HCT116 (cell line): Measurements from ENCODE around the gene KSR2. TPM values are rescaled to one million over a fixed set of nuclear protein-coding genes. Genes with fewer than 3 reads are reported as not detected.
"Not testable (repeated sequence)": the region's sequence is repeated elsewhere in the genome, so short reads cannot be mapped to it uniquely, and the experiment has no call there.

Experiments
- ATAC-seq: fragments of 200-7000 bp; cut with Tn5 transposase; 2 replicates; pipeline ENCODE4 v1.9.1; 2020; ENCODE audit warnings: mild to moderate bottlenecking, moderate library complexity
- BruUV-seq: library from RNA; stranded (reverse); fragments of 400-500 nt; replicated peaks from 2 replicates; lab custom pipeline; 2021; lab: Mats Ljungman, UMichigan
- CTCF ChIA-PET: fragments of 300-600 bp; sonication (Branson Sonifier 250); formaldehyde crosslinking; loops from one replicate; lab custom pipeline; 2021; ENCODE audit warnings: antibody characterized with exemption; lab: Charles Lee
- POLR2A ChIA-PET: fragments of 300-600, 350-600 bp; sonication (Branson Sonifier 250); formaldehyde crosslinking; loops from one replicate; lab custom pipeline; 2021; ENCODE audit warnings: antibody characterized with exemption; lab: Charles Lee
- RAD21 ChIA-PET, 2 experiments: fragments of 300-600 bp; sonication (Branson Sonifier 250); formaldehyde crosslinking; loops; one replicate each; lab custom pipeline; 2023; ENCODE audit warnings: low total read pairs in 2 of 2; ENCODE audit not compliant: uncharacterized antibody in 2 of 2, unreplicated experiment in 2 of 2, low non-redundant PET in 1 of 2; lab: Charles Lee
- DNase-seq: peaks from one replicate; pipeline ENCODE4 v3.0.0-alpha.2; 2010; ENCODE audit warnings: low read depth, low spot score
- H2AFZ ChIP-seq: fragments of 200-600 bp; shearing (Covaris generic), sonication (generic); 2 replicates; pipeline ENCODE4 v1.6.1; 2017; ENCODE audit warnings: low read depth, mixed run types, mixed read lengths, antibody characterized with exemption, low read length; ENCODE audit not compliant: poor library complexity, severe bottlenecking
- H3K27ac ChIP-seq: 2 replicates; pipeline ENCODE4 v1.5.1; 2012; ENCODE audit warnings: low read depth, low read length
- H3K27me3 ChIP-seq: fragments of 200-600 bp; sonication (generic); 2 replicates; pipeline ENCODE4 v1.6.1; 2016; ENCODE audit warnings: mixed run types, low read length, mixed read lengths; ENCODE audit not compliant: insufficient read depth
- H3K36me3 ChIP-seq, 2 experiments: fragments of 200-500 bp in 1 of 2; fragments of 200-600 bp in 1 of 2; sonication (Bioruptor generic) in 1 of 2; sonication (generic) in 1 of 2; 2 replicates each; pipeline versions ENCODE4 v1.5.1 to v1.6.1; 2014 to 2016; ENCODE audit warnings: low read length in 2 of 2, inconsistent platforms in 1 of 2, mixed read lengths in 1 of 2, mixed run types in 1 of 2; ENCODE audit not compliant: insufficient read depth in 2 of 2, control insufficient read depth in 1 of 2
- H3K4me1 ChIP-seq, 2 experiments: fragments of 200-600 bp in 1 of 2; sonication (generic) in 1 of 2; 2 replicates each; pipeline versions ENCODE4 v1.5.1 to v1.6.1; 2012 to 2017; ENCODE audit warnings: low read length in 2 of 2, inconsistent platforms in 1 of 2, mild to moderate bottlenecking in 1 of 2, mixed read lengths in 1 of 2, mixed run types in 1 of 2, moderate library complexity in 1 of 2; ENCODE audit not compliant: insufficient read depth in 2 of 2, control insufficient read depth in 1 of 2
- H3K4me2 ChIP-seq: fragments of 200-600 bp; sonication (generic); 2 replicates; pipeline ENCODE4 v1.6.1; 2017; ENCODE audit warnings: mixed run types, low read length, mixed read lengths
- H3K4me3 ChIP-seq, 2 experiments: fragments of 200-600 bp in 1 of 2; sonication (generic) in 1 of 2; replicated peaks in 1 of 2; 2 replicates each; pipeline ENCODE4 v1.5.1; 2011 to 2016; ENCODE audit warnings: low read length in 2 of 2, control low read depth in 1 of 2, low read depth in 1 of 2, mild to moderate bottlenecking in 1 of 2, mixed read lengths in 1 of 2, mixed run types in 1 of 2
- H3K79me2 ChIP-seq: fragments of 200-600 bp; sonication (generic); 2 replicates; pipeline ENCODE4 v1.6.1; 2017; ENCODE audit warnings: mild to moderate bottlenecking, mixed run types, low read length, moderate library complexity, mixed read lengths; ENCODE audit not compliant: insufficient read depth
- H3K9ac ChIP-seq: fragments of 200-600 bp; sonication (generic); 2 replicates; pipeline ENCODE4 v1.6.1; 2016; ENCODE audit warnings: low read length, mixed read lengths
- H3K9me2 ChIP-seq: fragments of 200-600 bp; sonication (generic), shearing (Covaris generic); 2 replicates; pipeline ENCODE4 v1.6.1; 2017; ENCODE audit warnings: mixed run types, mild to moderate bottlenecking, moderate library complexity; ENCODE audit not compliant: insufficient read depth
- H3K9me3 ChIP-seq, 2 experiments: fragments of 200-500 bp in 1 of 2; fragments of 200-600 bp in 1 of 2; sonication (Bioruptor generic) in 1 of 2; sonication (generic) in 1 of 2; 2 replicates each; pipeline ENCODE4 v1.6.1; 2014 to 2017; ENCODE audit warnings: low read length in 2 of 2, mixed read lengths in 2 of 2, inconsistent platforms in 1 of 2, low read depth in 1 of 2, mild to moderate bottlenecking in 1 of 2, mixed run types in 1 of 2, moderate library complexity in 1 of 2; ENCODE audit not compliant: control insufficient read depth in 1 of 2, insufficient read depth in 1 of 2
- H4K20me1 ChIP-seq: fragments of 200-600 bp; sonication (generic), shearing (Covaris generic); 2 replicates; pipeline ENCODE4 v1.6.1; 2017; ENCODE audit warnings: mixed run types, mild to moderate bottlenecking, moderate library complexity; ENCODE audit not compliant: insufficient read depth
- CBX3 ChIP-seq: IDR thresholded peaks from 2 replicates; pipeline ENCODE4 v1.6.1; 2012; ENCODE audit warnings: low read depth
- ELF1 ChIP-seq: IDR thresholded peaks from 2 replicates; pipeline ENCODE4 v1.6.1; 2012; ENCODE audit warnings: low read depth, borderline replicate concordance
- EZH2phosphoT487 ChIP-seq: fragments of 200-600 bp; IDR thresholded peaks from 2 replicates; pipeline ENCODE4 v1.6.1; 2018; ENCODE audit warnings: antibody characterized with exemption, borderline replicate concordance
- FOSL1 ChIP-seq: IDR thresholded peaks from 2 replicates; pipeline ENCODE4 v1.6.1; 2012; ENCODE audit warnings: low read depth
- JUND ChIP-seq: IDR thresholded peaks from 2 replicates; pipeline ENCODE4 v1.6.1; 2012
- RAD21 ChIP-seq: IDR thresholded peaks from 2 replicates; pipeline ENCODE4 v1.6.1; 2012; ENCODE audit warnings: low read depth, mild to moderate bottlenecking
- YY1 ChIP-seq: IDR thresholded peaks from 2 replicates; pipeline ENCODE4 v1.6.1; 2011; ENCODE audit warnings: low read length, low read depth, moderate library complexity, mild to moderate bottlenecking; ENCODE audit not compliant: insufficient replicate concordance; ENCODE audit errors: extremely low read depth
- ZFX ChIP-seq: fragments of 450-650 bp; IDR thresholded peaks from 2 replicates; pipeline ENCODE4 v1.6.1; 2017
- ZNF274 ChIP-seq: fragments of 200-500 bp; sonication (Bioruptor generic); IDR thresholded peaks from 2 replicates; pipeline ENCODE4 v1.6.1; 2014; ENCODE audit warnings: mild to moderate bottlenecking, low read depth, low read length, inconsistent platforms
- intact Hi-C: fragments of 100-400 bp; cut with micrococcal nuclease; formaldehyde crosslinking; loops from 2 replicates; pipeline ENCODE4 v1.10.0; 2022
- total RNA-seq: library from RNA; stranded (reverse); gene quantifications from one replicate; pipeline ENCODE4 v1.2.1, GENCODE V29; 2021; ENCODE audit not compliant: unreplicated experiment
- TF ChIP-seq, protein P1 (sequence below): IDR thresholded peaks from 2 replicates; pipeline ENCODE4 v1.6.1; 2011; ENCODE audit warnings: mild to moderate bottlenecking, low read length, moderate library complexity; ENCODE audit not compliant: insufficient replicate concordance; ENCODE audit errors: extremely low read depth
- TF ChIP-seq, protein P2 (sequence below): IDR thresholded peaks from 2 replicates; pipeline ENCODE4 v1.6.1; 2012

KSR2 gene
- total RNA-seq, 1 experiment from 2014 or later, result 10.1 TPM

GRCh38 chr12:117629454-117629853, 339.3 kb downstream of the KSR2 start:
- TF ChIP-seq YY1 (no peak), ZFX (no peak), FOSL1 (no peak), RAD21 (no peak), ELF1 (no peak), CBX3 (no peak), JUND (no peak), ZNF274 (no peak), EZH2phosphoT487 (no peak)
- TF ChIP-seq, protein P1, sequence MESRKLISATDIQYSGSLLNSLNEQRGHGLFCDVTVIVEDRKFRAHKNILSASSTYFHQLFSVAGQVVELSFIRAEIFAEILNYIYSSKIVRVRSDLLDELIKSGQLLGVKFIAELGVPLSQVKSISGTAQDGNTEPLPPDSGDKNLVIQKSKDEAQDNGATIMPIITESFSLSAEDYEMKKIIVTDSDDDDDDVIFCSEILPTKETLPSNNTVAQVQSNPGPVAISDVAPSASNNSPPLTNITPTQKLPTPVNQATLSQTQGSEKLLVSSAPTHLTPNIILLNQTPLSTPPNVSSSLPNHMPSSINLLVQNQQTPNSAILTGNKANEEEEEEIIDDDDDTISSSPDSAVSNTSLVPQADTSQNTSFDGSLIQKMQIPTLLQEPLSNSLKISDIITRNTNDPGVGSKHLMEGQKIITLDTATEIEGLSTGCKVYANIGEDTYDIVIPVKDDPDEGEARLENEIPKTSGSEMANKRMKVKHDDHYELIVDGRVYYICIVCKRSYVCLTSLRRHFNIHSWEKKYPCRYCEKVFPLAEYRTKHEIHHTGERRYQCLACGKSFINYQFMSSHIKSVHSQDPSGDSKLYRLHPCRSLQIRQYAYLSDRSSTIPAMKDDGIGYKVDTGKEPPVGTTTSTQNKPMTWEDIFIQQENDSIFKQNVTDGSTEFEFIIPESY, result no peak
- TF ChIP-seq, protein P2, sequence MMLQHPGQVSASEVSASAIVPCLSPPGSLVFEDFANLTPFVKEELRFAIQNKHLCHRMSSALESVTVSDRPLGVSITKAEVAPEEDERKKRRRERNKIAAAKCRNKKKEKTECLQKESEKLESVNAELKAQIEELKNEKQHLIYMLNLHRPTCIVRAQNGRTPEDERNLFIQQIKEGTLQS, result no peak
- TF ChIP-seq, all 23 proteins: peak for 0
- Histone ChIP-seq H3K9me2 (no peaks in the 10 kb centered on the region), H3K4me3 (no peak overlapping the region), H3K9me3 (no peaks in the 10 kb centered on the region), H3K27me3 (no peaks in the 10 kb centered on the region), H3K27ac (no peak overlapping the region), H3K4me2 (no peak overlapping the region), H3K36me3 (no peaks in the 10 kb centered on the region), H2AFZ (no peak overlapping the region), H3K79me2 (no peaks in the 10 kb centered on the region), H3K4me1 (no peaks in the 10 kb centered on the region), H3K9ac (no peak overlapping the region), H4K20me1 (no peaks in the 10 kb centered on the region)
- intact Hi-C loops, result no loop called here
- no peak for ATAC-seq
- DNase-seq, result no peak
- POLR2A ChIA-PET, result no interaction called here
- no TSS peak for BruUV-seq
- CTCF ChIA-PET, result no interaction called here
- RAD21 ChIA-PET, result no interaction called here

GRCh38 chr12:117628711-117629110, 340.1 kb downstream of the KSR2 start:
- H3K4me1 ChIP-seq, H3K36me3 ChIP-seq, H3K9me2 ChIP-seq, ATAC-seq, H3K9ac ChIP-seq, H3K4me3 ChIP-seq, CTCF ChIA-PET, H3K9me3 ChIP-seq, POLR2A ChIA-PET, DNase-seq, H4K20me1 ChIP-seq, H3K4me2 ChIP-seq, RAD21 ChIA-PET, BruUV-seq, H3K27me3 ChIP-seq, intact Hi-C loops, H3K79me2 ChIP-seq, H2AFZ ChIP-seq, H3K27ac ChIP-seq: not testable (repeated sequence)
